Measurements from ENCODE around the gene POU6F2. TPM values are rescaled to one million over a fixed set of nuclear protein-coding genes. Genes with fewer than 3 reads are reported as not detected.

The POU6F2 gene
- total RNA-seq, 1 experiment from 2014 or later, result 2.9 TPM

DNA sequence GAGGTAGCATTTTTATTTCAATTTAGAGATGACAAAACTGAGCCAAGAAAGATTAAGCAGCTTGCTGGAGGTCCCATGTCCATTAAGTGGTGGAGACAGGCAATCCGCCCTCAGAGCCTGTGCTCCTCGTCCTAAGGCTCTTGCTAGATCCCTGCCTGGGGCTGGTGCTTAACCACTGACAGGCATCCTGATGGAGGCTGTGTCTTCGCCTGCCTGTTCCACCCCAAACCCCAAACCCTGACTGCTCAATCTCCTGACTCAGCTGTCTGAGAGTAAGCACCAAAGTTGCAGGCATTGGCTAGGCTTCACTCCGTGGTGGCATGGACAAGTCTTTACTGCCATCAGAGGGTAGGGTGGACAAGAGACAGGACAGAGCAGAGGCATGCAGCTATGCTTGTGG, 209.4 kb downstream of the POU6F2 start (continued):
- no peak for TF ChIP-seq ZNF317 (CRISPR knock-in tag; IDR thresholded peaks at IDR 0.05; ENCODE audit: borderline replicate concordance, low read depth)
- TF ChIP-seq, protein P1, sequence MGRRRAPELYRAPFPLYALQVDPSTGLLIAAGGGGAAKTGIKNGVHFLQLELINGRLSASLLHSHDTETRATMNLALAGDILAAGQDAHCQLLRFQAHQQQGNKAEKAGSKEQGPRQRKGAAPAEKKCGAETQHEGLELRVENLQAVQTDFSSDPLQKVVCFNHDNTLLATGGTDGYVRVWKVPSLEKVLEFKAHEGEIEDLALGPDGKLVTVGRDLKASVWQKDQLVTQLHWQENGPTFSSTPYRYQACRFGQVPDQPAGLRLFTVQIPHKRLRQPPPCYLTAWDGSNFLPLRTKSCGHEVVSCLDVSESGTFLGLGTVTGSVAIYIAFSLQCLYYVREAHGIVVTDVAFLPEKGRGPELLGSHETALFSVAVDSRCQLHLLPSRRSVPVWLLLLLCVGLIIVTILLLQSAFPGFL (CRISPR knock-in tag; IDR thresholded peaks at IDR 0.05; ENCODE audit: borderline replicate concordance), result no peak
- TF ChIP-seq, protein P2, sequence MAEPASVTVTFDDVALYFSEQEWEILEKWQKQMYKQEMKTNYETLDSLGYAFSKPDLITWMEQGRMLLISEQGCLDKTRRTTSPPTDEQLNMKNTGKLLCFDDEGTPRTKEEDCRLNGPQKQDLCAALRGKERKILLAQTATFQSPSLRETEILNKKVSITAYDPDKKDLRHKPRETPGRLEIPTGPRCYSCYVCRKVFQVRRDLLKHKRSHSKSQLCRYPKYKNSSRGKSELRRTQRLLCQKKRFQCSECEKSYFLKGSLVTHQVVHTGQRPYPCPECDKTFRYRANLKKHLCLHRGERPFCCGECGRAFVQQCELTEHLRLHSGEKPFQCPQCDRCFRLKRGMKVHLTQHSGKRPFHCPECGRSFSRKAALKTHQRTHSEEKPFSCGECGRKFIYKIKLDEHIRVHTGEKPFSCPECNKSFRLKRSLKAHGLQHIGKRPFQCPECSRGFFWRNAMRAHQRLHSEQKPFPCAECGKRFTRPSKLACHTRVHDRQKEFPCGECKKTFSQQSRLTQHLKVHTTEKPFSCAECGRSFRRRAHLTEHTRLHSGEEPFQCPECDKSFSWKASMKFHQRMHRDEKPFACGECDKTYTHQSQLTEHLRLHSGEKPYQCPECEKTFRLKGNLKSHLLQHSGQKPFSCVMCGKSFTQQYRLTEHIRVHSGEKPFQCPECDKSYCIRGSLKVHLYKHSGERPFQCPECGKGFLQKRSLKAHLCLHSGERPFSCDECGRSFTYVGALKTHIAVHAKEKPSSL (CRISPR knock-in tag; conservative IDR thresholded peaks at IDR 0.05), result no peak
- TF ChIP-seq, protein P3, sequence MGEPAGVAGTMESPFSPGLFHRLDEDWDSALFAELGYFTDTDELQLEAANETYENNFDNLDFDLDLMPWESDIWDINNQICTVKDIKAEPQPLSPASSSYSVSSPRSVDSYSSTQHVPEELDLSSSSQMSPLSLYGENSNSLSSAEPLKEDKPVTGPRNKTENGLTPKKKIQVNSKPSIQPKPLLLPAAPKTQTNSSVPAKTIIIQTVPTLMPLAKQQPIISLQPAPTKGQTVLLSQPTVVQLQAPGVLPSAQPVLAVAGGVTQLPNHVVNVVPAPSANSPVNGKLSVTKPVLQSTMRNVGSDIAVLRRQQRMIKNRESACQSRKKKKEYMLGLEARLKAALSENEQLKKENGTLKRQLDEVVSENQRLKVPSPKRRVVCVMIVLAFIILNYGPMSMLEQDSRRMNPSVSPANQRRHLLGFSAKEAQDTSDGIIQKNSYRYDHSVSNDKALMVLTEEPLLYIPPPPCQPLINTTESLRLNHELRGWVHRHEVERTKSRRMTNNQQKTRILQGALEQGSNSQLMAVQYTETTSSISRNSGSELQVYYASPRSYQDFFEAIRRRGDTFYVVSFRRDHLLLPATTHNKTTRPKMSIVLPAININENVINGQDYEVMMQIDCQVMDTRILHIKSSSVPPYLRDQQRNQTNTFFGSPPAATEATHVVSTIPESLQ (CRISPR knock-in tag; IDR thresholded peaks at IDR 0.05), result no peak
- TF ChIP-seq SMAD4 (CRISPR knock-in tag; IDR thresholded peaks at IDR 0.05), result no peak
- no peak for TF ChIP-seq JUN (CRISPR knock-in tag; IDR thresholded peaks at IDR 0.05)
- no peak for TF ChIP-seq ZNF138 (CRISPR knock-in tag; conservative IDR thresholded peaks at IDR 0.05)
- TF ChIP-seq JAZF1 (CRISPR knock-in tag; IDR thresholded peaks at IDR 0.05), result no peak
- TF ChIP-seq ZNF219 (CRISPR knock-in tag; IDR thresholded peaks at IDR 0.05; ENCODE audit: borderline replicate concordance), result no peak
- no peak for TF ChIP-seq FOXP1 (CRISPR knock-in tag; IDR thresholded peaks at IDR 0.05; ENCODE audit: borderline replicate concordance)
- no peak for TF ChIP-seq CREB1 (CRISPR knock-in tag; IDR thresholded peaks at IDR 0.05)

DNA sequence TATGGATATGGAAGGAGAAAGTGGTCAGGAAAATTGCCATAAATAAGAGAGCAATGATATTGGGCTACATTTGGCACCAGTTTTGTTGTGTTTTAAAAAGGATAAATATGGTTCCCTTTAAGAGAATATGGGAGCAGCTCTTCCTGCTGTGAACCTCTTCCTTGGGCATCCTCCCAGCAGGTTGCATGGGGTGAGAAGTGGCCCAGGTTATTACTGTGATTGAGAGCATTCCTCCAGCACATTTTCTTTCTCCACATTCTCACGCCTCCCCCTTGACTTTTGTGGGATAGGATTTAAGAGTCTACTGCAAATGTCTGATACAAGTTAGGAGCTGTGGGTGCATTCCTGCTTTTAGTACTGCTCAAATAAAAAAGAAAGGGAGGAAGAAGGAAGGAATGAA, 214.8 kb downstream of the POU6F2 start:
- ChIA-PET CTCF (interaction anchor here (0.7 kb wide), 1 partner anchor 8 kb away, joined by 3 read pairs; no protein-coding TSS in a partner anchor), POLR2A (no interaction called here)
- Mint-ChIP-seq H3K9me3 (peaks cover 13% of the 10 kb centered on the region), H3K4me1 (peaks cover 8% of the 10 kb centered on the region), H3K27me3 (ENCODE audit: low read depth) (no peaks in the 10 kb centered on the region), H3K36me3 (peaks cover 6% of the 10 kb centered on the region; the same call in 1 of the 2 replicates), H3K4me3 (no peak overlapping the region), H3K27ac (no peak overlapping the region)
- ATAC-seq, result no peak
- no peak for DNase-seq (ENCODE audit: low spot score)
- TF ChIP-seq ZBTB21 (CRISPR knock-in tag; IDR thresholded peaks at IDR 0.05; ENCODE audit: borderline replicate concordance) (no peak), ZNF396 (CRISPR knock-in tag; IDR thresholded peaks at IDR 0.05; ENCODE audit: borderline replicate concordance) (no peak), CBFB (CRISPR knock-in tag; IDR thresholded peaks at IDR 0.05; ENCODE audit: low read depth) (no peak), PRRX2 (CRISPR knock-in tag; IDR thresholded peaks at IDR 0.05) (no peak), NR3C1 (CRISPR knock-in tag; conservative IDR thresholded peaks at IDR 0.05; ENCODE audit: low read depth) (no peak), NR2C2 (CRISPR knock-in tag; IDR thresholded peaks at IDR 0.05) (no peak), FOXP1 (CRISPR knock-in tag; IDR thresholded peaks at IDR 0.05; ENCODE audit: borderline replicate concordance) (no peak), GRHL2 (CRISPR knock-in tag; IDR thresholded peaks at IDR 0.05; ENCODE audit: insufficient replicate concordance, severe bottlenecking) (no peak), ZNF671 (CRISPR knock-in tag; IDR thresholded peaks at IDR 0.05) (no peak), RORB (CRISPR knock-in tag; IDR thresholded peaks at IDR 0.05) (no peak)
- TF ChIP-seq, protein P4, sequence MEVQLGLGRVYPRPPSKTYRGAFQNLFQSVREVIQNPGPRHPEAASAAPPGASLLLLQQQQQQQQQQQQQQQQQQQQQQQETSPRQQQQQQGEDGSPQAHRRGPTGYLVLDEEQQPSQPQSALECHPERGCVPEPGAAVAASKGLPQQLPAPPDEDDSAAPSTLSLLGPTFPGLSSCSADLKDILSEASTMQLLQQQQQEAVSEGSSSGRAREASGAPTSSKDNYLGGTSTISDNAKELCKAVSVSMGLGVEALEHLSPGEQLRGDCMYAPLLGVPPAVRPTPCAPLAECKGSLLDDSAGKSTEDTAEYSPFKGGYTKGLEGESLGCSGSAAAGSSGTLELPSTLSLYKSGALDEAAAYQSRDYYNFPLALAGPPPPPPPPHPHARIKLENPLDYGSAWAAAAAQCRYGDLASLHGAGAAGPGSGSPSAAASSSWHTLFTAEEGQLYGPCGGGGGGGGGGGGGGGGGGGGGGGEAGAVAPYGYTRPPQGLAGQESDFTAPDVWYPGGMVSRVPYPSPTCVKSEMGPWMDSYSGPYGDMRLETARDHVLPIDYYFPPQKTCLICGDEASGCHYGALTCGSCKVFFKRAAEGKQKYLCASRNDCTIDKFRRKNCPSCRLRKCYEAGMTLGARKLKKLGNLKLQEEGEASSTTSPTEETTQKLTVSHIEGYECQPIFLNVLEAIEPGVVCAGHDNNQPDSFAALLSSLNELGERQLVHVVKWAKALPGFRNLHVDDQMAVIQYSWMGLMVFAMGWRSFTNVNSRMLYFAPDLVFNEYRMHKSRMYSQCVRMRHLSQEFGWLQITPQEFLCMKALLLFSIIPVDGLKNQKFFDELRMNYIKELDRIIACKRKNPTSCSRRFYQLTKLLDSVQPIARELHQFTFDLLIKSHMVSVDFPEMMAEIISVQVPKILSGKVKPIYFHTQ (CRISPR knock-in tag; IDR thresholded peaks at IDR 0.05), result no peak
- TF ChIP-seq, protein P2 (CRISPR knock-in tag; conservative IDR thresholded peaks at IDR 0.05), result no peak
- TF ChIP-seq, protein P5, sequence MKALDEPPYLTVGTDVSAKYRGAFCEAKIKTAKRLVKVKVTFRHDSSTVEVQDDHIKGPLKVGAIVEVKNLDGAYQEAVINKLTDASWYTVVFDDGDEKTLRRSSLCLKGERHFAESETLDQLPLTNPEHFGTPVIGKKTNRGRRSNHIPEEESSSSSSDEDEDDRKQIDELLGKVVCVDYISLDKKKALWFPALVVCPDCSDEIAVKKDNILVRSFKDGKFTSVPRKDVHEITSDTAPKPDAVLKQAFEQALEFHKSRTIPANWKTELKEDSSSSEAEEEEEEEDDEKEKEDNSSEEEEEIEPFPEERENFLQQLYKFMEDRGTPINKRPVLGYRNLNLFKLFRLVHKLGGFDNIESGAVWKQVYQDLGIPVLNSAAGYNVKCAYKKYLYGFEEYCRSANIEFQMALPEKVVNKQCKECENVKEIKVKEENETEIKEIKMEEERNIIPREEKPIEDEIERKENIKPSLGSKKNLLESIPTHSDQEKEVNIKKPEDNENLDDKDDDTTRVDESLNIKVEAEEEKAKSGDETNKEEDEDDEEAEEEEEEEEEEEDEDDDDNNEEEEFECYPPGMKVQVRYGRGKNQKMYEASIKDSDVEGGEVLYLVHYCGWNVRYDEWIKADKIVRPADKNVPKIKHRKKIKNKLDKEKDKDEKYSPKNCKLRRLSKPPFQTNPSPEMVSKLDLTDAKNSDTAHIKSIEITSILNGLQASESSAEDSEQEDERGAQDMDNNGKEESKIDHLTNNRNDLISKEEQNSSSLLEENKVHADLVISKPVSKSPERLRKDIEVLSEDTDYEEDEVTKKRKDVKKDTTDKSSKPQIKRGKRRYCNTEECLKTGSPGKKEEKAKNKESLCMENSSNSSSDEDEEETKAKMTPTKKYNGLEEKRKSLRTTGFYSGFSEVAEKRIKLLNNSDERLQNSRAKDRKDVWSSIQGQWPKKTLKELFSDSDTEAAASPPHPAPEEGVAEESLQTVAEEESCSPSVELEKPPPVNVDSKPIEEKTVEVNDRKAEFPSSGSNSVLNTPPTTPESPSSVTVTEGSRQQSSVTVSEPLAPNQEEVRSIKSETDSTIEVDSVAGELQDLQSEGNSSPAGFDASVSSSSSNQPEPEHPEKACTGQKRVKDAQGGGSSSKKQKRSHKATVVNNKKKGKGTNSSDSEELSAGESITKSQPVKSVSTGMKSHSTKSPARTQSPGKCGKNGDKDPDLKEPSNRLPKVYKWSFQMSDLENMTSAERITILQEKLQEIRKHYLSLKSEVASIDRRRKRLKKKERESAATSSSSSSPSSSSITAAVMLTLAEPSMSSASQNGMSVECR (CRISPR knock-in tag; IDR thresholded peaks at IDR 0.05; ENCODE audit: borderline replicate concordance), result no peak
